ENCODE measurements around the gene R3HDM2.

R3HDM2 gene

GRCh38 chr12:57261428-57261865 lies 169.4 kb downstream of the R3HDM2 start:
- DNase-seq = no peak

- DNase-seq = no peak
These were observed 170.5 kb downstream of the R3HDM2 start for GRCh38 chr12:57260366-57260765.

DNA sequence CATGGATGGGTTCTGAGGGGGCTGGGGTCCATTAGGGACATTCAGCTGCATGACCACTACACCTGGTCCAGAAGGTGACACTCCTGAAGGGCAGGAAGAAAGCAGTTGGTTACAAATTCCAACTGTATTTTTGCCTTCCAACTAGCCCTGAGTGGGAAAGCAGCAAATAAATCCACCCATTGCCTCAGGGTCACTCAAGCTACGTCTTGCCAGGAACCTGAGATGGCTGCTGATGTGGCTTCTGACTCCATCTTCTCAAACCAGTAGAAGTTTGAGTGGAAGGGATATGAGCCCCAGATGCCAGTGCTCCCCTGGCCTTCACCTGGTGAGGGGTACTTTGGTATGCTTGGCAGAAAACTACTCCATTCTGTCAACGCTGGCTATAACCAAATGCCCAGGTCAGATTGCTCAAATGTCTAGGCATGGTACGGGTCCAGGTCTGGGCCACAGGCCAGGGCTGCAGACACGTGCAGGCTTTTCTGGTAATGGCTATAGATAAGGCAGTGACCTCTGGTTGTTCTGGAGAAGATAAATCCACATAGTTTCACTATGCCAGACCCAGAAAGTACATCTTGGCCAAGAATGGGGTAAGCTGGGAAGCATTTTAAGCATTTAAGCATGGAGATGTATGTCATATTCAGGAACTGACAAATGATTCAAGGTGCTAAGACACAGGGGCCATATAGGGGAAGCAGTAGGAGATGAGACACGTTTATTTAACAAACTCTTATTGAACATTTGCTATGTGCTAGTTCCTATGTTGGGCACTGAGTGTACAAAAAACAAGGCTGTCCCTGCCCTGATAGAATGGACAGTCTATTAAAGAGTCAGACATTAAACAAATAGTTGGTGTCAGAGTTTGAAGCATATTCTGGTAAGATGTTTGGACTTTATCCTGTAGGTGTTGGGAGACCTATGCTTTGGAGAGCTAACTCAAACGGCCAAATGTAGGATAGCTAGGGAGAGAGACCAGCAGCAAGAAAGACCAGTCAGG lies 171.6 kb downstream of the R3HDM2 start:
- DNase-seq = no peak

- DNase-seq = no peak
These were observed 174.9 kb downstream of the R3HDM2 start for GRCh38 chr12:57255916-57256315.

GRCh38 chr12:57254506-57255280 lies 176.2 kb downstream of the R3HDM2 start:
- DNase-seq = no peak

DNA sequence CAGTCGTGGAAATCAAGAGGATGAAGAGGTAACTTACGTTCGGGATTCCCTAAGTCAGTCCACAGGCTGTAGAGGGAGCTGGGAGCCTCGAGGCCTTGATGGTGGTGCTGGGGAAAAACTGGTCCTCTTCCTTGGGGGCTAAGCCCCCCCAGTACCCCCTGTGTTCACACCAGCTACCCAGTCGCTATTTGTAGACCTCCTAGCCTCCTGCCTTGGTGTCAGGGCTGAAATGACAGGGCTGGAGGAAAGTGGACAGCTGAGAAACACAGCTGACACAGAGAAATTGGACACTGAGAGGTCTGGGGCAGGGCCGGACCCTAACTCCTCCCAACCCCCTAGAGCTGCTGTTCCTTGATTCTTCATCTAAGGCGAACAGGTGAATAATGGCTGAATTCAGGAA lies 179.9 kb downstream of the R3HDM2 start, which contains the start of gene STAC3:
STAC3 (minus strand) TSS at position 232 of the 400 bp plus-strand sequence. CDS start 1,551 bp downstream, outside the sequence.
- no peak for DNase-seq

DNA sequence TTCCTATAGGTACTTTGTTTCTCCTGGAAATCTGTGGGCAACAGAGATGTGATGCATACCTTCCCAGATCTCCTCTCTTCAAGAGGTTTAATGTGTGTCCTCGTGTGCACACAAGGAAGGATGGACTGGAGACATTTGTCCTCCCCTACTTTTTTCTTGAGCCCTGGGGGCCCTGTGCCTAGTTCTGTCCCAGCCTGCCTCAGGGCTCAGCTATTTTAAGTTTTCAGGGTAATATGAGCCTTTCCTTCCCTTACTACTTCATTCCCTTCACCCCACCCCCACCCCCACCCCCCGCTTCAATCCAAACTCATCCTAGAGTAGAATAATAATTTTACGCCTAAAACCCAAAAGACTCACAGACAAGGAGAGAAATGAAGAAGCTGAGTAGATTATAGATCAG lies 180.3 kb downstream of the R3HDM2 start:
- no peak for DNase-seq

DNA sequence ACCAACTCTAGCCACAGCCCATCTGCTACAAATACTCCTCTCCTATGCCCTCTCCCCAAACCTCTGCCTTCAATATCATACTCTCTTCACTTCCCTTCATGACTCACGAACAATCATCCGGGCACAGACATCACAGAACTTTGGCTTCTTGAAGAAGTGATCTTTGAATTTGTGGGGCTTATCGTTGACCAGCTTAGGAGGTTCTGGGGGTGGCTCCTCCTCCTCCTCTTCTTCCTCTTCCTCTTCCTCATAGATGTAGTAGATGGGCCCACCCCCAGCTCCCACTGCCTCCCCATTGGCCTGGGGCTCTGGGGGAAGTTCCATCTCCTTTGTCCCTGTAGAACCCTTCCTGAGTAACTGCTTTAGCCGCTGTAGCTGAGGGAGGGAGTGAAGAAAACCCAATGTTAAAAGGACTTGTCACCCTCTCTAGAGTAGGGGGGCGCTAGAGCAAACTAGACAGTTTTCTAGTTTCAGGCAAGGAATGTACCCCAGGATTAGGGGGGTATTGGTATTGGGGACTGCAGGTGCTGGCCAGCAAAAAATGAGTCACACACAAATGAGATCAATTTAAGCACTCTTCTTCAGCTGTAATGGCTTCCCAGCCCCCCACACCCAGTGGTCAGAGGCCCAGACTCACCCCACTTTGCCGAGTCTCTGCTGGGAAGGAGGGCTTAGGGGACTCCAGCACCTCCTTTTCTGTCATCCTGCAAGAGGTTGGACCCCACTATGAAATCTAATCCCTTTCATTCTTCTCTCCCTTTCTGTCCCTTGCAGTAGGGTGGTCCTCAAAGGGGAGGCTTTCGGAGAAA lies 181.7 kb downstream of the R3HDM2 start:
- DNase-seq = peak; percentile 75

DNA sequence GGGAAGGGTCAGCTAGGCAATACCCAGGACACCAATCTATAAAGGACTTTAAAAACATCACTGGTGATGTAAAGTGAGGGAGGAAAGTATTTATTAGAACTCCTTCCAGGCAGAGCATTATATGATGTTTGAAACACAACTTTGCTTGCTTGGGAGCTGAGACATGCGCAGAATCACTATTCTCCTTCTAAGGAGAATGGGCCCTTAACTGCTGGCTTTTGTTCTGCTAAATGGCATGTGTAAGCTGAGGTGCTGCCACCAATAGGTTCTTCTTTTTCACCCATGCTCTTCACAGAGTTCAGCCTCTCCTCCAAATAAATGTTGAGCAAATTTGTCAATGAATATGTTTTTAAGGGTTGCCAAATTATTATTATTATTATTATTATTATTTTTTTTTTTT lies 183.8 kb downstream of the R3HDM2 start:
- DNase-seq = no peak

DNA sequence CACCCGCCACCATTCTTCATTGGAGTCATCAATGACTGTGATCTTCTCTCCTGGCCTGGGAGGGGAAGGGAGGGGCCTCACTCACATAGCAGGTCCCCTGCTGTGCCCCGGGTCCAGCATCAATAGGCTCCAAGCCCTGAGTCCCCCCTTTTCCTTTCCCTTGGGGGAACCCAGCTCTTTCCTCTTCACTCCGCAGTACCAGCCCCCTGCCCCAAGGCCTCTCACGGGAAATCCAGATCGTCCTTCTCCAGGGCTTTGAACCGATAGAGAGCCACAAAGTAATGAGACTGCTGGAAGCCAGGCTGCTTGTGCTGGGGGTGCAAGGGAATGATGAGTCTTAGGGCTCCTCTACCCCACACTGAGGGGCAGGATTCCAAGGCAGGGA lies 186.5 kb downstream of the R3HDM2 start:
- DNase-seq = no peak

DNA sequence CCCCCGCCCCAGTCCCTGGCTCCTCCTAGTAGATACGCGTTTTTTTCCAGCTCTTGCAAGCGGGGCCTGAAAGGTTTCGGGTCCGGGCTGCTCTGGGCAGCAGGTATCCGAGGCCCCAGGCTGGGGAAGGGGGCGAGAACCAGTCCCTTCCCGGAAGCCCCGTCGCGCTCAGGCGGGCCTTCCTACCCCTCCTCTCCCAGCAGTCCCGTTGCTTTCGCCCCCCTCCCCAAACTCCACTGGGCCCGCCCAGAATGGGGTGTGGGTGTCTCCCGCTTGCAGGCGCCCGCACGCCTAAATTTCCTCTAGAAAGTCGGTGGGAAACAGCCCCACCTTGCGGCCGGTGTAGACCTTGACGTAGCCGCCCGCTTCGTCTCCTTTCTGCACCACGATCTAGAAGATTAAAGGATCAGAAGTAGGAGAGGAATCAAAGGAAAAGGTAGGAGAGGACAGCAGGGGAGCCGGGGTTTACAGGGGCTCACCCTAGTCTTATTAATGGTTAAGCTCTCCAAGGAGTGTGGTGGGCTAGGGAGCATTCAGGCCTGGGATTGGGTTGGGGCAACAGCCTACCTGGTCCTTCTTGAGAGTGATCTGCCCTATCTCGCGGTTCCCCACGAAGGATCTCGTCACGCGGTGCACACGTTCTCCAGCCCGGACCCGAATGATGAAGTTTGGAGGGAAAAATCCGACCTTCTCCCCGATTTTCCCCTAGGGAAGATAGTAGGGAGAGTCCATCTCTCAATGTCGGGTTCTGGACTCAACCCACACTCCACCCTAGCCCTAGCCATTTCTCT lies 187.1 kb downstream of the R3HDM2 start:
- DNase-seq = peak; percentile 36

DNA sequence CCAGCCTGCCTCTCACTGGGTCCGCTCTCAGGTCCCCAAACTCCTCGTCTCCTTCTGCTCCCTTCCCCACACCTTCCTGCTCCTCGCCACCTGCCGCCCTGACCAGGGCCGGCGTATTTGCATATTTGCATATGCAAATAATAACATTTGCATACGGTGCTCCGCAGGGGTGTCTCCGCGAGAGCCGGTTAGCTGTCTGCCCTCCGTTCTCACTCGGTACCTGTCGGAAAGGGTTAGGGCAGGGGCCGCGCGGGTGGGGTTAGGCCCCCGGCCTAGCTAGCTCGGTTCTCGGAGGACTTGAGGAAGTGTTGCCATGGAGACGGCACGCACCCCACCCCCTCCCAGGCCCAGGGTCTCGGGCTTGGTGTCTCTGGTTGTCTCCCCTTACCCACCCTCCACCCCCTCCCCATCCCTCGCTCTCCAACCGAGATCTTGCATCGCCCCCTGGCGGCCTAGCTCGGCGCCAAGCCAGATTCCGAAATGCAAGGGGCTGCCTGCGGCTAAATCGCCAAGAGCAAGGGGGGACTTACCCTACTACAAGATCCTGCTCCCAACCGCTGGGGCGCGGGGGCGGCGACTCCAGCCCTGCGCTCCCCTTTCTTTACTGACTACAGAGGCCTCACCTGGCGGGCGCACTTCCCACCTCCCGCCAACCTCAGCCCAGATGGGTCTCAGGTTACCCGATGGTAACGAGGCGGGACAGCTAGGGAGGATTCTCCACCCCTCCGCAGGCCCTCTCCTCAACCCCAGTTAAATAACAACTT lies 188.0 kb downstream of the R3HDM2 start:
- peak; percentile 22 for DNase-seq

GRCh38 chr12:57242329-57242690 lies 188.5 kb downstream of the R3HDM2 start:
- no peak for DNase-seq

GRCh38 chr12:57241402-57242310 lies 189.2 kb downstream of the R3HDM2 start:
- no peak for DNase-seq

DNA sequence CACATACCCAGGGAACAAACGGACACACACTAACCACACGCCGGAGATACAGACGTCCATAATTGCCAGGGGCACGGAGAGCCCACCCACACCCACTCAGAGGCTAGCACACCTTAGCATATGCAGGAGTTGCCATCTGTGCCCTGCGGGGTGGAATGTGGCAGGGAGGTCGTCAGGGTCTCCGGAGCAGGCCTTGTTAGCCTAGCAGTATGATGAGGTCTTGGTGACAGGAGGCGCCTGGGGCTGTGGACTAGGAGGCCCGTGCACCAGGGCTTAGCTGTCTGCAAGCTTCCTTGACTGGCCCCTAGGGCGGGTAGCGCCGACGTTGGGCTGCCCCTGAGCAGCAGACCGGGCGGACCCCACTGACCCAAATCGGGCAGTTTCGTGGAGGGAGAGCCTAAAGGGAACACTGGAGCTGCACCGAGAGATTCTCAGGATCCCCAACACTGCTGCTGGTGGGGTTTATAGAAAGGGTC lies 189.9 kb downstream of the R3HDM2 start:
- DNase-seq = no peak

DNA sequence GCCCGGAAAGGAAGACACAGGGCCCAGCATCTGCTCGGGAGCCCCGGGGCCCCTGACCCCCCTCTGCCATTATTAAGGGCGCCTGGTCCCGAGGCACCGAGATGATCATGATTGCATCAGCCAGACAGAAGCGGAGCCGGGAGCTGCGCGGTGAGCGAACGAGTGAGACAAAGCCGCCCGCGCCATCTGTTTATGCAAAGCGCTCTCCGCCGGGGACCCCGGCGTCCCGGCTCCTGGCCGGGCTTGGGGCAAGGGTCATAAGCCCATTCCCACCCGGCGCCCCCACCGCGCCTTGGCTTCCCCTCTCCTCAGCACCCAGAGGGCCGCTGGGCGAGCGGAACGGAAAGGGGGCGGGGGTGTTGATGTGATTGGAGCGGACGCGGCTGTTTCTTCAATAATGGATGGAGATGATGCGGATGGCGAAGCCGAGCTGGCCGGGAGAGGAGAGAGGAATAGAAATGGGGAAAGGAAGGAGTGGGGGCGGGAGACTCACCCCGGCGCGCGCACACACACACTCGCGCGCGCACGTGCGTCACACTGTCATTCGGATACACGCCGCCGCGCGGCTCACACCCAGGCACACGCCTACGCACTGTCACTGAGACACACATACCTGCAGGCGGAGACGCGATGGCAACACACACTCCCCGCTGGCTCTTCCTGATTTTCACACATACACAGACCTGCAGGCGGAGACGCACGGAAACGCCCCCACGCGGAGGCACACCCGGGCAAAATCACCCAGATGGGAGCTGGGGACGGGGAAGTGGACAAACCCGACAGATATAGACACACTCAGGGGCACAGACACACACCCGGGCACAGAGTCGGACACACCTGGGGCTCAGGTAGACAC lies 190.5 kb downstream of the R3HDM2 start:
- no peak for DNase-seq

- DNase-seq = no peak
These were observed 191.2 kb downstream of the R3HDM2 start for GRCh38 chr12:57239587-57240065.

- DNase-seq = peak; percentile 76
These were observed 191.8 kb downstream of the R3HDM2 start for GRCh38 chr12:57238854-57239554.

Data from GDM1 (cell line).